Measurements from ENCODE around the gene OR2A25. TPM values are rescaled to one million over a fixed set of nuclear protein-coding genes. Genes with fewer than 3 reads are reported as not detected.

The OR2A25 gene
- polyA plus RNA-seq, 4 donors, result not detected

DNA sequence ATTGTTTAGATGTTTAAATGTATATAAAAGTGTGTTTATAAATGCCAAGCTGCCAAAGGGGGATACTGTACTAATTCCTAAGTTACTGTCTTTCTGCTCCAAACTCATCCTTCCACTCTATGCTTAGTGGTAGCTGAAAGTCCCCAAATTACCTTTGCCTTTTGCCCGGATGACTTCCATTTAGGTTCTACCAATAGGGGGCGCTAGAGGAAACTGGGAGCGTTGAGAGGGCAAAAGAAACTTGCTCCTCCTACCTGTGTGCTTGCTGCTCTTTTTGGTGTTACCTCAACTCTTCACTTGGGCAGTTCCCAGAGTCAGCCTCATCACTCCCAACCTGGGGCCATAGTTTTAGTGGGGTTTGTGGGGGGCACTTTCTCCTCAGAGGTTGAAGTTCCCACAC, 5.9 kb upstream of the OR2A25 start:
- DNase-seq (ENCODE audit: low read depth in 4 of 4, low spot score in 3 of 4), result no peak

DNA sequence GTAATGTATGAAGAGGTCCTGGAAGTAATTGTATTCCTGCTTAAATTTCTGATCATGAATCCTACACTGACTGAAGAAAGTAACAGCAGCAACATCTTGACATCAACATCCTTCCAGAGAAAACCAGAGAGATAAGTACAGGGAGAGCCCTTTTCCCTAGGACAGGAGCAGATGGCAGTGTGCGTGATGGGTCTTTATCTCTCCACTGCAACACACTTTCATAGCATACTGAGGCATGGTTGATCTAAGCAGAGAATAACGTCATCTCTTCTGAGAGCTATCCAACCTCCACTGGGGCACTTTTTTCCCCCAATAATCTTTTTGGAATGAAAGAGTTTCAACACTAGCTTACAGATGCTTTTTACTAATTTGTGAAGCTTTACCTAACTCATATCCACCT, 342 bp downstream of the OR2A25 start:
- DNase-seq (ENCODE audit: low read depth in 4 of 4, low spot score in 3 of 4), result no peak

DNA sequence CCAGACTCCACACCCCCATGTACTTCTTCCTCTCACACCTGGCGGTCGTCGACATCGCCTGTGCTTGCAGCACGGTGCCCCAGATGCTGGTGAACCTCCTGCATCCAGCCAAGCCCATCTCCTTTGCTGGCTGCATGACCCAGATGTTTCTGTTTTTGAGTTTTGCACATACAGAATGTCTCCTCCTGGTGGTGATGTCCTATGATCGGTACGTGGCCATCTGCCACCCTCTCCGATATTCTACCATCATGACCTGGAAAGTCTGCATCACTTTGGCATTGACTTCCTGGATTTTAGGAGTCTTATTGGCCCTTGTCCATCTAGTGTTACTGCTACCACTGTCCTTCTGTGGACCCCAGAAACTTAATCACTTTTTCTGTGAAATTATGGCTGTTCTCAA, 4.8 kb downstream of the OR2A25 start:
- DNase-seq (ENCODE audit: low read depth in 4 of 4, low spot score in 3 of 4), result no peak

DNA sequence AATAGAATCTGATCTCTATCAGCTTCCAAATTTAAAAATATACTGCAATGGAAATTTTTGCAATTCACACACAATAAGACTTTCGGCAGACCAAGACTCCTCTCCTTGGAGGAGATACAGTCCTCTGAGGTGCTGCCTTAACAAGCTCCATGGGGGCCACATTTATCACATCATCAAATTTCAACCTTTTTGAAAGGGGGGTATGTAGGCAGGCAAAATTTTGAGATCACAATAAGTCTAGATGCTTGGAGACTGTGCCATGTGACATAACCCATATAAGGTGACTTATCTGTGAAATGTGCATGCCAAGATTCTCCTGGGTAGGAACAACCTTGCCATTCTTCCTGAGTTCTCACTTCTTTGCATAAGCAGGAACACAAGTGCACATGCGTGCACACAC, 16.4 kb downstream of the OR2A25 start, which contains the start of gene OR2A12:
Gene OR2A12, plus strand, starts transcription at position 301 of the 400 bp plus-strand sequence. CDS start 8,830 bp downstream, outside the sequence.
- no peak for DNase-seq (ENCODE audit: low read depth in 4 of 4, low spot score in 3 of 4)

DNA sequence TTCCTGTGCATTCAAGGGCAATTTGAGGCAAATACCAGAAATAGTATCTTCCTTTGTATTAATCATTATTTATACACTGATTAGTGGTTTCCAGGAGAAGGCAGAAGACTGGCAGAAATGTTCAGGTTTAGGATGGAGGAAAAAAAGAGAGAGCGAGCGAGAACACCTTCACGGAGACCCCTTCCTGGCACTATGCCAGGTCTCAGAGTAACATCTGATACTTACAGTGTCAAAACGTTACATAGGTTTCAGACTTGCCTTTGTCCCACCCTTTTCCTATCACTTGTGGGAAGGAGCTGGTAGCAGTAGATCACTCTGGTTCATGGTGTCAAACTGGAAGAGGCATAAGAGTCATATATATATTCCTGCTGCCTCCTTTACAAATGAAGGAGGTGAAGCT, 17.1 kb downstream of the OR2A25 start:
- DNase-seq (ENCODE audit: low read depth in 4 of 4, low spot score in 3 of 4), result no peak

DNA sequence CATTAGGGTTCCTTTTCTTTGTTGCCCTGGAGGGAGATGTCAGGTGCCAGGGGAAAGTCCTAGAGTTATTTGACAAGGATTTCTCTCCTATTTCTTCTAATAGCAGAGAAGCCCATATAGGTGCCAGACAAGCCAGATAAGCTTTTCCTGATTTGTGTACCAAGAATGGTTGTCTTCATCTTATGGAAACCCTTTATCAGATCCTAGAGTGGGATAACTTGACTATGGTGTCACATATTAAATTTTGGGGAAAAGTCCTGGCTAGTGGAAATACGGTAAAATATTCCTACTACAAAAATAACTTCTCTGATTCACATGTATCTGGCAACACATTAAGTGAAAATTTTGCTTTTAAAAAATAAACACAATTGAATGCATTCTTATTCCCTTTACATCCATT, 17.6 kb downstream of the OR2A25 start:
- DNase-seq (ENCODE audit: low read depth in 4 of 4, low spot score in 3 of 4), result no peak

DNA sequence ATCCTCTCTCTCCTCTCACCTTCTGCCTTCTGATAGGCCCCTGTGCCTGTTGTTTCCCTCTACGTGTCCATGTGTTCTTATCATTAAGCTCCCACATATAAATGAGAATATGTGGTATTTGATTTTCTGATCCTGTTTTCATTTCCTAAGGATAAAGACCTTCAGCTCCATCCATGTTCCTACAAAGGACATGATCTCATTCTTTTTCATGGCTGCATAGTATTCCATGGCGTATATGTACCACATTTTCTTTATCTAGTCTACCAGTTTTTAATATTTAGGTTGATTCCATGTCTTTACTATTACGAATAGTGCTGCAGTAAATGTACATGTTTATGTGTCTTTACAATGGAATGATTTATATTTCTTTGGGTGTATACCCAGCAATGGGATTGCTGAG, 21.1 kb downstream of the OR2A25 start:
- no peak for DNase-seq (ENCODE audit: low read depth in 4 of 4, low spot score in 3 of 4)

DNA sequence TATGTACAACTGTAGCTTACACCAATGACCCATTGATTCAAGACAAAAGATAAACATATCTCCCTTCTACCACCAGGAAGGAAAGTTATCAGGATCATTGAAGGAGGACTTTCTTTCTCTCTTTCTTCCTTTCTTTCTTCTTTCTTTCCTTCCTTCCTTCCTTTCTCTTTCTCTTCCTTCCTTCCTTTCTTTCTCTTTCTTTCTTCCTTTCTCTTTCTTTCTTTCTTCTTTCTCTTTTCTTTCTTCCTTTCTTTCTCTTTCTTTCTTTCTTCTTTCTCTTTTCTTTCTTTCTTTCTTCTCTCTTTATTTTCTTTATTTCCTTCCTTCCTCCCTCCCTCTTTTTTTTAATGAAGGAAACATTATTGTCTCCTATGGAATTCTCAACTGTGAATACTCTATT, 29.2 kb downstream of the OR2A25 start:
- no peak for DNase-seq (ENCODE audit: low read depth in 4 of 4, low spot score in 3 of 4)

DNA sequence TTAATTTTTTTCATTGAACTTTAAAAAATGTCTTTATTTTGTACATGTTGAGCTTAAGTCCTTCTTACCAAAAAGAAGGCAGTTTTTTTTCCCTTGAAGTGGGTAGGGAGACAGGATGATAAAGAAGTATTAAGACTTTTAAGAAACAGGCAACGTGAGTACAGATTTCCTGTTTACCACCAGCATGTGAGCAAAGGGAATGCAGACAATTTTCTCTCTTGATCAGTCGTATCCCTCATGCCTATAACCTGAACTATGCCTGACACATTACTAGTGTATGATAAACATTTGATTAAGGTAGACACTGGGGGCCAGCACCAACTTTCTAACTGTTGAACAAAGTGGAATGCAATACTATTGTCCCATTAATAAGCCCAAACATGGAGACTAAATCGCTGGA, 31.0 kb downstream of the OR2A25 start:
- no peak for DNase-seq (ENCODE audit: low read depth in 4 of 4, low spot score in 3 of 4)

DNA sequence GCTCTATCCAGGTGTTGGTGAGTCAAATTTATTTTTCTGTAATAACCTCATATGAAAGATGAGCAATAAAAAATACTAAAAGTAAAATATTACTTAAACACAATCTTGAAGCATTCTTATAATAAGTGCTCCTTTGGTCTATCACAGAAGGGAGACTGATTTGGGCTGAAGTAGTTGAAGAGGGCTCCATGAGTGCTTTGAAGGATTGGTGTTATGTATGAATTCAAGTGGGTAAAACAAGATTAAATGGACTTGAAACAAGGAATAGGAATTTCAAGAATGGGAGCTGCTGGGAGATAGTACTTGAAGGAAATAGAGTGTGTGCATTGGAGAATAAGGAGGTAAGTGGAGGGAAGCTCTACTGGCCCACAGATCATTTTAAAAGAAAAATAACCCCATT, 32.4 kb downstream of the OR2A25 start:
- no peak for DNase-seq (ENCODE audit: low read depth in 4 of 4, low spot score in 3 of 4)

DNA sequence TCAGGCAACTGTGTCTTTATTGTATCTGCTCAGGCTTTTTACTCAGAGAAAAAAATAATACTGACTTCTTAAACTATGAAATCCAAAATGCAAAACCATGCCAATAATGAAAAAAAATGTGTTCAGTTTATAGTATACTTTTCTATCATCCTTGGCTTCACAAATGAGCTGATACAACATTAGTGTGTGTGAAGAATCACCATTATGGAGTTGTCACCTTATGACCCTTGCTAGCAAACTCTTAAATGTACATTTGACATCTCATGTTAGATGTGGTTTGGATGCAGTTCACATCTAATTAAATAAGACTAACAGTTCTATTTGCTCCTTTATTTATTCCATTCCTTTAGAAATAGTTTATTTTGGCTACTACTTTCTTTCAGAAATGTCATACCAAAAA, 35.6 kb downstream of the OR2A25 start:
- no peak for DNase-seq (ENCODE audit: low read depth in 4 of 4, low spot score in 3 of 4)

DNA sequence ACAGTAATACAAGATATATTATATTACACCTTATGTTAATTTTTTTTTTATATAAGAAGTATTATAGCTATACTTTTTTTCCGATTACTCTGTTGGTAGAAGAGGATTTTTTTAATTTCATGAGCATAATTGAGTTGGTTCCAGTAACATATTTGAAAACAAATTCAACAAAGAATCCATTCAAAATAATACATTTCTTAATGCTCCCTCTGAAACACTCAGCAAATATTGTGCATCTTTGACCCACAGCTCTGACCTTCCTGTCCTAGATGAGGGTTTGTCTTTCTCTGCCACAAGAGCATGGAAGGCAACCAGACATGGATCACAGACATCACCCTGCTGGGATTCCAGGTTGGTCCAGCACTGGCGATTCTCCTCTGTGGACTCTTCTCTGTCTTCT, 39.7 kb downstream of the OR2A25 start, which contains the start of gene OR2A2:
Gene OR2A2, plus strand, starts transcription at position 301 of the 400 bp plus-strand sequence. Its CDS starts 0 bp downstream, at position 301.
- no peak for DNase-seq (ENCODE audit: low read depth in 4 of 4, low spot score in 3 of 4)

DNA sequence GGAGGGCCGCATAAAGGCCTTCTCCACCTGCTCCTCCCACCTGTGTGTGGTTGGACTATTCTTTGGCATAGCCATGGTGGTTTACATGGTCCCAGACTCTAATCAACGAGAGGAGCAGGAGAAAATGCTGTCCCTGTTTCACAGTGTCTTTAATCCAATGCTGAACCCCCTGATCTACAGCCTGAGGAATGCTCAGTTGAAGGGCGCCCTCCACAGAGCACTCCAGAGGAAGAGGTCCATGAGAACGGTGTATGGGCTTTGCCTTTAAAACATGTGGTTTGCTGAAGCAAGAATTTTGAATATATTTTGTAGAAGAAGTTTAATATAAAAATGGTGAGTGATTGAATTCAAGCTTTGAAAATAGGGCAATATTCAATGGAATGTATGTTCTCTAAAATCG, 40.7 kb downstream of the OR2A25 start:
- no peak for DNase-seq (ENCODE audit: low read depth in 4 of 4, low spot score in 3 of 4)

DNA sequence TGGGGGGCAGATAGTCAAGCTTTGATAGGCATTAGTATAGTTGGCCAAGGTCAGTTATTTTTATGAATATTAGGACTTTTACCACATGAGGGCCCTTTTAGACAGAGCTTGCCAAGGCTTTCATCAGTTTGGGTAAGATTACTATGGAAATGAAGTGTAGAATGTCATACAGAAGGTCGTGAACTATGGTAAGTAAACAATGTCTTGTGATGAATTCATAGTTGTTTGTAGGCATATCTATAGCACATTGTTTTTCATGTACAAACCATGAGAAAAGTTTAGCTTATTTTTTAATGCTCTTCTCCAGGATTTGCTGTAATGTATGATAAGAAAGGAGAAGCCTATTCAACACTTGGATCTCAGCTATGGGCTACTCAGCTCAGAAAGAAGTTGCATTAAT, 44.0 kb downstream of the OR2A25 start:
- no peak for DNase-seq (ENCODE audit: low read depth in 4 of 4, low spot score in 3 of 4)

DNA sequence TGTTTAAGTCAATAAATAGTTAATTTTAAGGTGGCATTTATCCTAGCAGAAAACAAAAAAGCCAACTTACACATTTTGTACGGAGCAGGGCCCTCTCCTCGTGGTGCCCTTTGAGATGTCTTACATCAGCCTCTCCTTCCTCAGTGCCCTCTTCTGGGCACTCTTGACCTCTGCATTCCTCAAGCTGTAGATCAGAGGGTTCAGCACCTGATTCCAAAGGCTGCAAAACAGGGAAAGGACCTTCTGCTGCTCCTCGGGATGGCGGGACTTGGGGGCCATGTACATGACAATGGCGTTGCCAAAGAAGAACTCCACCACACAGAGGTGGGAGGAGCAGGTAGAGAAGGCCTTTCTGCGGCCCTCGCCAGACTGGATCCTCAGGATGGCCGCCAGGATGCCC, 48.7 kb downstream of the OR2A25 start:
- DNase-seq (ENCODE audit: low read depth in 4 of 4, low spot score in 3 of 4), result no peak

DNA sequence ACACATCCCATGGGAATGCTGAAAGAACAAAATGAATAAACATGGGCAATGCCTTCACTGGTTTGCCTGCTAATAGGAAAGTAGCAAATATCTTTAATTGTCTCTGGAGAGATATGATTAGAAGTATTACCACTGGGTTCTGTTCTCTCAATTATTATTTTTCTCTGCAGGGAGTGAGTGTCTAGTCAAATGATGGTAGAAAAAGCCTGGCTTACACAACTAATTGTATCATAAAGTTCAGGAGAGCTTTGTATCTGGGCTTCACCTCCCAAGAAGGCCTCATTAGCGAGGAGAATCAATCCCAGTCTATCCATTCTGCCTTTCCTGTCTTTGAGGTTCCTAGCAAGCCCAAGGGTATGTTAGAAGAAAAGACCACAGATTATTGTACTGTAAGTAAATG, 53.3 kb downstream of the OR2A25 start, which contains the start of gene OR2A14:
Gene OR2A14, plus strand, starts transcription at position 301 of the 400 bp plus-strand sequence. CDS start 5,937 bp downstream, outside the sequence.
- DNase-seq (ENCODE audit: low read depth in 4 of 4, low spot score in 3 of 4), result no peak

Other genes starting within 250 kb of the OR2A25 start
- 10 to 100 TPM; 74.8 to 88.0 (median 86.3) TPM for gene TCAF1, start 167.6 kb upstream of the OR2A25 start, polyA plus RNA-seq (ENCODE audit: insufficient read length in 4 of 4)
- gene OR2F2, start 134.6 kb upstream of the OR2A25 start, polyA plus RNA-seq (ENCODE audit: insufficient read length in 4 of 4), result not detected
- under 1 TPM in 1 of 4 donors, not detected in 3; 0.06 TPM for gene OR2F1, start 115.0 kb upstream of the OR2A25 start, polyA plus RNA-seq (ENCODE audit: insufficient read length in 4 of 4)
- gene OR6B1, start 69.5 kb upstream of the OR2A25 start, polyA plus RNA-seq (ENCODE audit: insufficient read length in 4 of 4), result not detected
- gene OR2A5, start 20.9 kb upstream of the OR2A25 start, polyA plus RNA-seq (ENCODE audit: insufficient read length in 4 of 4), result under 1 TPM in 3 of 4 donors, not detected in 1; 0.07 to 0.17 (median 0.10) TPM
- under 1 TPM in 1 of 4 donors, not detected in 3; 0.03 TPM for gene OR2A12, start 16.5 kb downstream of the OR2A25 start, polyA plus RNA-seq (ENCODE audit: insufficient read length in 4 of 4)
- not detected for gene OR2A2, start 39.8 kb downstream of the OR2A25 start, polyA plus RNA-seq (ENCODE audit: insufficient read length in 4 of 4)
- not detected for gene OR2A14, start 53.4 kb downstream of the OR2A25 start, polyA plus RNA-seq (ENCODE audit: insufficient read length in 4 of 4)
- 10 to 100 TPM in 1 of 4 donors, 1 to 10 TPM in 3; 3.6 to 12.6 (median 6.8) TPM for gene CTAGE4, start 113.7 kb downstream of the OR2A25 start, polyA plus RNA-seq (ENCODE audit: insufficient read length in 4 of 4)
- 10 to 100 TPM; 20.5 to 24.6 (median 23.9) TPM for gene ARHGEF35, start 126.0 kb downstream of the OR2A25 start, polyA plus RNA-seq (ENCODE audit: insufficient read length in 4 of 4)
- 1 to 10 TPM; 1.1 to 2.1 (median 1.4) TPM for gene OR2A42, start 169.8 kb downstream of the OR2A25 start, polyA plus RNA-seq (ENCODE audit: insufficient read length in 4 of 4)
- 10 to 100 TPM in 2 of 4 donors, 1 to 10 TPM in 2; 7.8 to 15.2 (median 10.0) TPM for gene OR2A7, start 195.0 kb downstream of the OR2A25 start, polyA plus RNA-seq (ENCODE audit: insufficient read length in 4 of 4)
- gene CTAGE8, start 199.5 kb downstream of the OR2A25 start, polyA plus RNA-seq (ENCODE audit: insufficient read length in 4 of 4), result 1 to 10 TPM; 5.2 to 7.2 (median 6.4) TPM
- gene OR2A1, start 242.6 kb downstream of the OR2A25 start, polyA plus RNA-seq (ENCODE audit: insufficient read length in 4 of 4), result 1 to 10 TPM in 1 of 4 donors, under 1 TPM in 2, not detected in 1; 0.27 to 1.1 (median 0.79) TPM